Fibroblast of gingiva (primary cell): Measurements from ENCODE around the gene PRMT9.

Source experiments
- DNase-seq: peaks from one replicate; pipeline ENCODE4 v3.0.0-alpha.2; 2011; ENCODE audit warnings: low read depth

The PRMT9 gene

GRCh38 chr4:147683717-147684700 is at the start of gene PRMT9:
Gene PRMT9, minus strand, starts transcription at chr4:147684163. Its CDS starts 176 bp downstream, at chr4:147683987.
- DNase-seq = peak; percentile 94

GRCh38 chr4:147732518-147733235 is 48.7 kb upstream of the PRMT9 start:
- peak; percentile 36 for DNase-seq

- DNase-seq = peak; percentile 90
Measured at GRCh38 chr4:147731580-147732517, 47.9 kb upstream of the PRMT9 start, which contains the start of gene ARHGAP10. Gene ARHGAP10, plus strand, starts transcription at chr4:147732088. Its CDS starts 214 bp downstream, at chr4:147732302.

- DNase-seq = no peak
Measured at GRCh38 chr4:147730333-147730732, 46.4 kb upstream of the PRMT9 start.

- DNase-seq = no peak
Measured at GRCh38 chr4:147727476-147728028, 43.6 kb upstream of the PRMT9 start.

- DNase-seq = no peak
Measured at GRCh38 chr4:147725673-147726072, 41.7 kb upstream of the PRMT9 start.

- no peak for DNase-seq
Measured at GRCh38 chr4:147724468-147725201, 40.7 kb upstream of the PRMT9 start.

- DNase-seq = peak; percentile 65
Measured at GRCh38 chr4:147723326-147723725, 39.4 kb upstream of the PRMT9 start.

GRCh38 chr4:147717878-147718277 is 33.9 kb upstream of the PRMT9 start:
- no peak for DNase-seq

- DNase-seq = peak; percentile 86
Measured at GRCh38 chr4:147714575-147715401, 30.8 kb upstream of the PRMT9 start.

GRCh38 chr4:147709999-147710398 is 26.0 kb upstream of the PRMT9 start:
- DNase-seq = no peak

GRCh38 chr4:147707892-147708672 is 24.1 kb upstream of the PRMT9 start:
- DNase-seq = peak; percentile 37

GRCh38 chr4:147704846-147705245 is 20.9 kb upstream of the PRMT9 start:
- no peak for DNase-seq

GRCh38 chr4:147696866-147697265 is 12.9 kb upstream of the PRMT9 start:
- DNase-seq = no peak

- no peak for DNase-seq
Measured at GRCh38 chr4:147693218-147693617, 9.3 kb upstream of the PRMT9 start.

GRCh38 chr4:147691820-147692219 is 7.9 kb upstream of the PRMT9 start:
- no peak for DNase-seq

GRCh38 chr4:147689067-147689466 is 5.1 kb upstream of the PRMT9 start:
- DNase-seq = no peak

GRCh38 chr4:147683188-147683591 is 773 bp downstream of the PRMT9 start:
- DNase-seq = peak; percentile 51

GRCh38 chr4:147682755-147683154 is 1.2 kb downstream of the PRMT9 start:
- DNase-seq = no peak
